ENCODE data around the gene NOC4L.

NOC4L gene

DNA sequence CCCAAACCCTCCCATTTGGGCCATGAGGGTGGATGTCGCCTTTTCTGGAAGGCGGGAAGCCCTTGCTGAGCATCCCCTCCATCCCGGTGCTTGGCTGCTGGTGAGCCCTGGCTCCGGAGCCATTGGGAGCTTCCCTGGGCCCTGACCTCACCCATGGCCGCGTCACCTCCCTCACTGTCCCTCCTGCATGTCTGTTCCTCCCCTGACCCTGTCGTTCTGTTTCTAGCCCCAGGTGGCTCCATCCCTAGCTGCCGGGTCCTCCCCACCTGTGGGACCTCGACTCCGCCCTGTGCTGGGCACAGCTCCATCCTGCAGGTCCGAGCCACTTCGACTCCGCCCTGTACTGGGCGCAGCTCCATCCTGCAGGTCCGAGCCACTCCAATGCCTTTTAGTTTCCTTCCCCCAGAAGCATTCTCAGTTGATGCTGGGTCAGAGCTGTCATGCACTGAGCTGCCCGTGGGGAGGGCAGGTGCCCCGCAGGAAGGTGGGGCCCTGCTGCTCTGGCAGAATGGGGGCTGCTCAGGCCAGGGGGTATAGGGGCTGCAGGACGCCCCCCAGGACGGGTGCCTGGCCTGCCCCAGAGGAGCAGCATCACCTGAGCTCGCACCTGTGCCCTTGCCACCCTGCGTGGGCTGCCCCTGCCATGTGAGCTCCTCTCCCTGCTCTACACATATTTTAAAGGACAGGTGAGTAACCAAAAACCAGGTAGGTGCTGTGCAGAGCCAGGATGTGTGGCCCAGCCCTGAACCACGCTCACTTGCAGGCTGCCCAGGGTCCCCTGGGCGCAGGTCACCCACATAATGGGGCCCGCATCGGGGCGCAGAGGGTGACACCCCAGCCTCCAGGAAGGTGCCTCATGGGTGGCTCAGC is 19.0 kb downstream of the NOC4L start:
- TF ChIP-seq RAD21 (IDR thresholded peaks at IDR 0.05; ENCODE audit: low read depth): no peak
- no peak for TF ChIP-seq EGR1 (IDR thresholded peaks at IDR 0.05)

GRCh38 chr12:132163911-132164288 is 19.6 kb downstream of the NOC4L start:
- TF ChIP-seq USF1 (IDR thresholded peaks at IDR 0.05) (no peak), REST (IDR thresholded peaks at IDR 0.05; ENCODE audit: low read depth) (no peak), TAF1 (IDR thresholded peaks at IDR 0.05; ENCODE audit: low read depth) (no peak), CREB1 (IDR thresholded peaks at IDR 0.05; ENCODE audit: low read depth) (no peak)

DNA sequence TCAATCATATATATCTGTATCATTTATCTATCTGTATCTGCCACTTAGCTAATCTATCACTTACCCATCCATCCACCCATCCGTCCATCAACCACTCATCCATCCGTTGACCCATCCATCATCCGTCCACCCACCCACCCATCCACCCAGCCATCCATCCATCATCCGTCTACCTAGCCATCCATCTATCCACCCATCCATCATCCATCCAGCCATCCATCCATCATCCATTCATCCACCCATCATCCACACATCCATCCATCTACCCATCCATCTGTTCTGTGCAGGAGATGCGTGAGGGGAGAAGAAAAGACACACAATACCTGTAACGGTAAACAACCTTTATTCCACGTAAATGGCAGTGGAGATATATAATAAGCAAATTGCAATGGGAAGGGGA is 20.2 kb downstream of the NOC4L start:
- TF ChIP-seq MAX (IDR thresholded peaks at IDR 0.05): no peak
- no peak for TF ChIP-seq REST (IDR thresholded peaks at IDR 0.05; ENCODE audit: low read depth)
- no peak for TF ChIP-seq NFIC (IDR thresholded peaks at IDR 0.05)
- no peak for TF ChIP-seq CREB1 (IDR thresholded peaks at IDR 0.05; ENCODE audit: low read depth)
- TF ChIP-seq ZBTB7A (IDR thresholded peaks at IDR 0.05; ENCODE audit: low read depth): no peak
- no peak for TF ChIP-seq USF1 (IDR thresholded peaks at IDR 0.05)
- no peak for TF ChIP-seq EGR1 (IDR thresholded peaks at IDR 0.05)
- TF ChIP-seq TAF1 (IDR thresholded peaks at IDR 0.05; ENCODE audit: low read depth): no peak
- no peak for TF ChIP-seq RAD21 (IDR thresholded peaks at IDR 0.05; ENCODE audit: low read depth)
- TF ChIP-seq CEBPB (IDR thresholded peaks at IDR 0.05): no peak
- TF ChIP-seq FOXM1 (IDR thresholded peaks at IDR 0.05; ENCODE audit: borderline replicate concordance, low read depth): no peak
- TF ChIP-seq EP300 (IDR thresholded peaks at IDR 0.05; ENCODE audit: borderline replicate concordance): no peak
- TF ChIP-seq TCF12 (IDR thresholded peaks at IDR 0.05; ENCODE audit: low read depth): no peak
- no peak for TF ChIP-seq YY1 (IDR thresholded peaks at IDR 0.05; ENCODE audit: low read depth)
- no peak for TF ChIP-seq TEAD4 (IDR thresholded peaks at IDR 0.05)

DNA sequence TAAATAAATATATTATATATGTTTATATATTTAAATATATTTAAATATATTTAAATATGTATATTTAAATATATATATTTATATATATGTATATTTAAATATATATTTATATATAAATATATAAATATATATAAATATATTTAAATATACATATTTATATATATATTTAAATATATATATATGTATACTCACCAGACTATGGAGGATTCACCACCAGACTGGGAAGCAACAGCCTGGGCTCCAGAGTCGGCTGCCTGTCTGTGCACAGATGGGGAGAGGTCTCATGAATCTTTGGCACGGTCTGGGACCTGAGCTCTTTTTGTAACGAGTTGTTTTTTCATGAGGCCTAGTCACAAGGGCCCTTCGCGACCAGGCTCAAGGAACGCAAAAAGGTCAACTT is 21.3 kb downstream of the NOC4L start:
- TF ChIP-seq MAX (IDR thresholded peaks at IDR 0.05) (no peak), EGR1 (IDR thresholded peaks at IDR 0.05) (no peak), NFIC (IDR thresholded peaks at IDR 0.05) (no peak), TCF12 (IDR thresholded peaks at IDR 0.05; ENCODE audit: low read depth) (no peak), CEBPB (IDR thresholded peaks at IDR 0.05) (no peak), REST (IDR thresholded peaks at IDR 0.05; ENCODE audit: low read depth) (no peak), TEAD4 (IDR thresholded peaks at IDR 0.05) (no peak)

DNA sequence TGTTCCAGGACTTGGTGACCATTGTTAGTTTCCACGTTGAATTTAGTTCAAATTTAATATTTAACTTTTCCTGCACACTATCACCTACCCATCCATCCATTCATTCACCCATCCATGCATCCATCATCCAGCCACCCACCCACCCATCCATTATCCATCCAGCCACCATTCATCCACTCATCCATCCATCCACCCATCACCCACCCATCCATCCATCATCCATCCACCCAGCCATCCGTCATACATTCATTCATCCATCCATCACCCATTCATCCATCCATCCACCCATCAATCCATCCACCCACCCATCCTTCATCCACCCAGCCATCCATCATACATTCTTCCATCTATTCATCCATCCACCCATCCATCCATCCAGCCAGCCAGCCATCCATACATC is 21.8 kb downstream of the NOC4L start:
- no peak for TF ChIP-seq TEAD4 (IDR thresholded peaks at IDR 0.05)
- no peak for TF ChIP-seq USF1 (IDR thresholded peaks at IDR 0.05)
- TF ChIP-seq TAF1 (IDR thresholded peaks at IDR 0.05; ENCODE audit: low read depth): no peak
- TF ChIP-seq CEBPB (IDR thresholded peaks at IDR 0.05): no peak
- TF ChIP-seq NFIC (IDR thresholded peaks at IDR 0.05): no peak

All from Ishikawa (cell line).